GM21367 (cell line): ENCODE data around the gene SLC2A9.
"Not testable (repeated sequence)": the region's sequence is repeated elsewhere in the genome, so short reads cannot be mapped to it uniquely, and the experiment has no call there.

Experiments
- ATAC-seq: cut with Tn5 transposase; IDR thresholded peaks from one replicate; pipeline ENCODE4 v1.9.1; 2021; ENCODE audit not compliant: unreplicated experiment

The SLC2A9 gene

GRCh38 chr4:9999956-10000561 is 21.2 kb downstream of the SLC2A9 start:
- peak; percentile 36 for ATAC-seq

GRCh38 chr4:9997886-9998285 is 23.4 kb downstream of the SLC2A9 start:
- ATAC-seq, result no peak

GRCh38 chr4:9996319-9997110 is 24.8 kb downstream of the SLC2A9 start:
- no peak for ATAC-seq

GRCh38 chr4:9994246-9994847 is 26.9 kb downstream of the SLC2A9 start:
- no peak for ATAC-seq

- ATAC-seq, result no peak
These were observed 31.2 kb downstream of the SLC2A9 start for GRCh38 chr4:9989918-9990635.

GRCh38 chr4:9988933-9989332 is 32.4 kb downstream of the SLC2A9 start:
- no peak for ATAC-seq

GRCh38 chr4:9988363-9988749 is 32.9 kb downstream of the SLC2A9 start:
- no peak for ATAC-seq

- ATAC-seq, result peak; percentile 48
These were observed 33.4 kb downstream of the SLC2A9 start for GRCh38 chr4:9987749-9988362.

- no peak for ATAC-seq
These were observed 36.7 kb downstream of the SLC2A9 start for GRCh38 chr4:9984621-9985020.

GRCh38 chr4:9983211-9983610 is 38.1 kb downstream of the SLC2A9 start:
- ATAC-seq, result no peak

- not testable (repeated sequence) for ATAC-seq
These were observed 39.4 kb downstream of the SLC2A9 start for GRCh38 chr4:9981899-9982298.

GRCh38 chr4:9980898-9981297 is 40.4 kb downstream of the SLC2A9 start:
- no peak for ATAC-seq

GRCh38 chr4:9979101-9979701 is 42.1 kb downstream of the SLC2A9 start:
- ATAC-seq, result no peak

- ATAC-seq, result no peak
These were observed 43.7 kb downstream of the SLC2A9 start for GRCh38 chr4:9977518-9978031.

- no peak for ATAC-seq
These were observed 44.5 kb downstream of the SLC2A9 start for GRCh38 chr4:9976781-9977180.

- no peak for ATAC-seq
These were observed 45.0 kb downstream of the SLC2A9 start for GRCh38 chr4:9976293-9976692.

GRCh38 chr4:9971711-9972110 is 49.6 kb downstream of the SLC2A9 start:
- ATAC-seq, result no peak

- peak; percentile 64 for ATAC-seq
These were observed 50.8 kb downstream of the SLC2A9 start for GRCh38 chr4:9970399-9971011.

- no peak for ATAC-seq
These were observed 51.5 kb downstream of the SLC2A9 start for GRCh38 chr4:9969526-9970398.
